AG04449 (cell line): Measurements from ENCODE around the gene TXNRD2.

Source experiments
- CTCF ChIA-PET: fragments of 350-600 bp; formaldehyde crosslinking; extraction: SDS; loops from one replicate; lab custom pipeline; 2021; ENCODE audit warnings: antibody characterized with exemption; lab: Yijun Ruan, JAX
- POLR2A ChIA-PET: fragments of 400-600, 350-600 bp; formaldehyde crosslinking; extraction: SDS; loops from one replicate; lab custom pipeline; 2020; ENCODE audit warnings: antibody characterized with exemption, inconsistent platforms; lab: Yijun Ruan, JAX
- DNase-seq: peaks from one replicate; pipeline ENCODE4 v3.0.0-alpha.2; 2010; ENCODE audit warnings: low read depth, low spot score
- H3K4me3 ChIP-seq: 2 replicates; pipeline ENCODE4 v1.5.1; 2011; ENCODE audit warnings: low read depth, mild to moderate bottlenecking, control low read depth, low read length
- CTCF ChIP-seq: IDR thresholded peaks from one replicate; pipeline ENCODE4 v1.5.1; 2011; ENCODE audit warnings: mild to moderate bottlenecking, moderate library complexity, low read length, control low read depth, inconsistent platforms; ENCODE audit not compliant: insufficient read depth; ENCODE audit errors: missing control alignments

The TXNRD2 gene

GRCh38 chr22:19958083-19959042 lies 16.7 kb upstream of the TXNRD2 start:
- ChIA-PET CTCF (interaction anchor here (0.8 to 4.2 kb wide), 4 partner anchors 10 to 228 kb away, joined by 3 to 26 read pairs (median 8); no protein-coding TSS in a partner anchor), POLR2A (interaction anchor here (0.6 kb wide), 1 partner anchor 41 kb away, joined by 3 read pairs; no protein-coding TSS in a partner anchor)
- no peak overlapping the region for H3K4me3 ChIP-seq
- TF ChIP-seq CTCF, result no peak
- no peak for DNase-seq

- no peak overlapping the region for H3K4me3 ChIP-seq
- CTCF ChIA-PET, result interaction anchor here (4.2 kb wide), 1 partner anchor 10 kb away, joined by 26 read pairs; no protein-coding TSS in a partner anchor
- POLR2A ChIA-PET, result no interaction called here
- TF ChIP-seq CTCF, result no peak
- no peak for DNase-seq
Observed at GRCh38 chr22:19957445-19957844, 15.8 kb upstream of the TXNRD2 start.

- DNase-seq, result no peak
- POLR2A ChIA-PET, result no interaction called here
- CTCF ChIA-PET, result interaction anchor here (0.8 to 4.2 kb wide), 6 partner anchors 8 to 224 kb away, joined by 3 to 26 read pairs (median 9); no protein-coding TSS in a partner anchor
- no peak for TF ChIP-seq CTCF
- no peak overlapping the region for H3K4me3 ChIP-seq
Observed at GRCh38 chr22:19955241-19956128, 13.9 kb upstream of the TXNRD2 start.

- H3K4me3 ChIP-seq, result no peak overlapping the region
- CTCF ChIA-PET, result interaction anchor here (0.8 kb wide), 1 partner anchor 221 kb away, joined by 3 read pairs; no protein-coding TSS in a partner anchor
- no peak for TF ChIP-seq CTCF
- DNase-seq, result no peak
- POLR2A ChIA-PET, result interaction anchor here (0.9 kb wide), 1 partner anchor 10 kb away, joined by 4 read pairs; the partner anchor contains the start of genes COMT and TXNRD2
Observed at GRCh38 chr22:19951346-19951745, 9.7 kb upstream of the TXNRD2 start.

GRCh38 chr22:19948057-19948760 lies 6.6 kb upstream of the TXNRD2 start:
- no peak overlapping the region for H3K4me3 ChIP-seq
- TF ChIP-seq CTCF, result no peak
- CTCF ChIA-PET, result interaction anchor here (0.6 to 3.1 kb wide), 15 partner anchors 9 to 260 kb away, joined by 3 to 26 read pairs (median 4); no protein-coding TSS in a partner anchor
- DNase-seq, result no peak
- POLR2A ChIA-PET, result no interaction called here
